ENCODE measurements around the gene ASB5. TPM values are rescaled to one million over a fixed set of nuclear protein-coding genes. Genes with fewer than 3 reads are reported as not detected.

ASB5 gene
- total and polyA plus RNA-seq, 2 donors (not counting 1 experiment from before 2014, with no cell fraction given), result 1.0 to 1.8 TPM

GRCh38 chr4:176309046-176309445 lies 40.0 kb upstream of the ASB5 start:
- Histone ChIP-seq H3K27ac (ENCODE audit: insufficient read depth, low read length) (no peak overlapping the region), H4K20me1 (ENCODE audit: control insufficient read depth, extremely low read depth, insufficient read depth, low read length) (no peaks in the 10 kb centered on the region), H3K4me1 (ENCODE audit: control insufficient read depth, extremely low read depth, insufficient read depth, low read length) (no peaks in the 10 kb centered on the region), H3K79me2 (ENCODE audit: control insufficient read depth, insufficient read depth, low read length) (no peaks in the 10 kb centered on the region), H3K4me2 (ENCODE audit: extremely low read depth, insufficient read depth, low read length) (no peak overlapping the region), H3K27me3 (ENCODE audit: control insufficient read depth, insufficient read depth, low read length) (no peaks in the 10 kb centered on the region), H3K9me3 (ENCODE audit: control insufficient read depth, insufficient read depth, low read depth, low read length) (no peaks in the 10 kb centered on the region), H3K36me3 (ENCODE audit: control insufficient read depth, insufficient read depth, low read length) (no peaks in the 10 kb centered on the region), H3K4me3 (replicated peaks in 1 of 4; ENCODE audit: control extremely low read depth in 1 of 4, insufficient read depth in 1 of 4, low read depth in 3 of 4, low read length in 4 of 4) (no peak overlapping the region), H2AFZ (ENCODE audit: low read length) (no peak overlapping the region), H3K9ac (ENCODE audit: insufficient read depth, low read length) (no peak overlapping the region)
- DNase-seq (ENCODE audit: low read depth in 2 of 2), result no peak
- no peak for TF ChIP-seq CTCF (conservative IDR thresholded peaks at IDR 0.05 in 1 of 2, IDR thresholded peaks at IDR 0.05 in 1 of 2; ENCODE audit: low read depth in 1 of 2, low read length in 2 of 2)
- TF ChIP-seq EZH2 (IDR thresholded peaks at IDR 0.05; ENCODE audit: low read length, missing control alignments), result no peak

GRCh38 chr4:176308441-176308840 lies 39.4 kb upstream of the ASB5 start:
- no peak overlapping the region for H3K4me2 ChIP-seq (ENCODE audit: extremely low read depth, insufficient read depth, low read length)

GRCh38 chr4:176307666-176307930 lies 38.6 kb upstream of the ASB5 start:
- Histone ChIP-seq H3K9ac (ENCODE audit: insufficient read depth, low read length) (no peak overlapping the region), H3K9me3 (ENCODE audit: control insufficient read depth, insufficient read depth, low read depth, low read length) (no peaks in the 10 kb centered on the region), H3K79me2 (ENCODE audit: control insufficient read depth, insufficient read depth, low read length) (no peaks in the 10 kb centered on the region), H2AFZ (ENCODE audit: low read length) (no peak overlapping the region), H3K27me3 (ENCODE audit: control insufficient read depth, insufficient read depth, low read length) (no peaks in the 10 kb centered on the region), H3K4me2 (ENCODE audit: extremely low read depth, insufficient read depth, low read length) (no peak overlapping the region), H3K4me1 (ENCODE audit: control insufficient read depth, extremely low read depth, insufficient read depth, low read length) (peaks cover 5% of the 10 kb centered on the region), H3K36me3 (ENCODE audit: control insufficient read depth, insufficient read depth, low read length) (no peaks in the 10 kb centered on the region), H3K4me3 (replicated peaks in 1 of 4; ENCODE audit: control extremely low read depth in 1 of 4, insufficient read depth in 1 of 4, low read depth in 3 of 4, low read length in 4 of 4) (no peak overlapping the region), H3K27ac (ENCODE audit: insufficient read depth, low read length) (no peak overlapping the region), H4K20me1 (ENCODE audit: control insufficient read depth, extremely low read depth, insufficient read depth, low read length) (no peaks in the 10 kb centered on the region)
- TF ChIP-seq EZH2 (IDR thresholded peaks at IDR 0.05; ENCODE audit: low read length, missing control alignments), result no peak
- DNase-seq (ENCODE audit: low read depth in 2 of 2), result no peak

More at GRCh38 chr4:176308441-176308840, 39.4 kb upstream of the ASB5 start:
- no peak for DNase-seq (ENCODE audit: low read depth in 2 of 2)
- Histone ChIP-seq H2AFZ (ENCODE audit: low read length) (no peak overlapping the region), H3K9ac (ENCODE audit: insufficient read depth, low read length) (no peak overlapping the region), H3K79me2 (ENCODE audit: control insufficient read depth, insufficient read depth, low read length) (no peaks in the 10 kb centered on the region), H3K9me3 (ENCODE audit: control insufficient read depth, insufficient read depth, low read depth, low read length) (no peaks in the 10 kb centered on the region), H3K27ac (ENCODE audit: insufficient read depth, low read length) (no peak overlapping the region), H3K36me3 (ENCODE audit: control insufficient read depth, insufficient read depth, low read length) (no peaks in the 10 kb centered on the region), H4K20me1 (ENCODE audit: control insufficient read depth, extremely low read depth, insufficient read depth, low read length) (no peaks in the 10 kb centered on the region), H3K4me3 (replicated peaks in 1 of 4; ENCODE audit: control extremely low read depth in 1 of 4, insufficient read depth in 1 of 4, low read depth in 3 of 4, low read length in 4 of 4) (no peak overlapping the region), H3K27me3 (ENCODE audit: control insufficient read depth, insufficient read depth, low read length) (no peaks in the 10 kb centered on the region), H3K4me1 (ENCODE audit: control insufficient read depth, extremely low read depth, insufficient read depth, low read length) (no peaks in the 10 kb centered on the region)
- TF ChIP-seq CTCF (conservative IDR thresholded peaks at IDR 0.05 in 1 of 2, IDR thresholded peaks at IDR 0.05 in 1 of 2; ENCODE audit: low read depth in 1 of 2, low read length in 2 of 2) (no peak), EZH2 (IDR thresholded peaks at IDR 0.05; ENCODE audit: low read length, missing control alignments) (no peak)

All from fibroblast of lung (primary cell).